Inflammatory macrophage (primary cell): Measurements from ENCODE around the gene TMEM135.
"Not testable (repeated sequence)": the region's sequence is repeated elsewhere in the genome, so short reads cannot be mapped to it uniquely, and the experiment has no call there.

Experiments used
- DNase-seq, 2 donors: peaks; one replicate each; pipeline ENCODE4 v3.0.0-alpha.2; 2020 to 2022
- total RNA-seq, 18 experiments: gene quantifications; one replicate each; lab custom pipeline; 2026; ENCODE audit warnings: mixed read lengths in 6 of 18, inconsistent platforms in 2 of 18; lab: John Stamatoyannopoulos, UW

The TMEM135 gene
- 10.1 to 79.3 (median 28.0) reads per million in 18 experiments for total RNA-seq

GRCh38 chr11:87037450-87038234 is at the start of gene TMEM135:
TMEM135 (plus strand) TSS chr11:87037934; CDS start chr11:87038046, 112 bp downstream.
- peak; percentile 94 for DNase-seq

DNA sequence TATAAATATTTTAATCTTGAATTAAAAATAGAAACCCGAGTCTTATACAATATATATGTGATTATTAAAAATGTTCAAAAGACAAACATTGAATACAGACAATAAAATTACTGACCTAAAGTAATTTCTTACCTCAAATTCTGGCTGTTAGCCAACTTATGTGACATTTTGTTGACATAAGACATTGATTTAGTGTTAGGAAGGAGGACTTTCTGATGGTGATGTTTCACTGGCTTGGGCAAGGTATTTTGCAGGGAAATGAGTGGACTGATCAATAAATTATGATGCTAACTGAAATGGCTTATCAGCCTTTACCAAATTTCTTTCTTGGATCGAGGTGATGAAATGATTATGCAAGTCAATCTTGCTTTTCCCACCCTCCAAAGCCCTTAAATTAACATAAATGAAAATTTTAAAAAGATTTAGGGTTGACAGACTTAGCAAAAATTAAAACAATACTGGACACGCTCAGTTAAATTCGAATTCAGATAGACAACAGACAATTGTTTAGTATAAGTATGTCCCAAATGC is 49.3 kb upstream of the TMEM135 start:
- no peak for DNase-seq

DNA sequence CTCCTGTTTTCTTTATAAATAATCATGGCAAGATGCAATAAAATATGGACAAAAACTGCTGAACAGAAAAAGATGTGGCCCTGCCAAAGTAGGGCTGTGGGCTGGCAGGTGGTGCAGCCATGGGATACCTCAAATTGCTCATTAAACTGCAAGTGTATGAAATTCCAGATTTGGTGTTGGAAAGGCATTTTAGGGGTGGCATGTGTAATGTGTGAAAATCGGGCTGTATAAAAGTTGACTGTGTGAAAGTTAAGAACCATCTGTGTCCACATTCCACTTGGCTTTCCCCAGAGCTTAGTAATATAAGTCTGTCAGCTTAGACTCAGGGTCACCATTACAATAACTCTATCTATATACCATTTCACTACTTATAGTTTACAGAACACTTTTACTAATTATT is 47.7 kb upstream of the TMEM135 start:
- DNase-seq, result no peak

- no peak for DNase-seq
These were observed 47.2 kb upstream of the TMEM135 start for GRCh38 chr11:86990515-86990914.

DNA sequence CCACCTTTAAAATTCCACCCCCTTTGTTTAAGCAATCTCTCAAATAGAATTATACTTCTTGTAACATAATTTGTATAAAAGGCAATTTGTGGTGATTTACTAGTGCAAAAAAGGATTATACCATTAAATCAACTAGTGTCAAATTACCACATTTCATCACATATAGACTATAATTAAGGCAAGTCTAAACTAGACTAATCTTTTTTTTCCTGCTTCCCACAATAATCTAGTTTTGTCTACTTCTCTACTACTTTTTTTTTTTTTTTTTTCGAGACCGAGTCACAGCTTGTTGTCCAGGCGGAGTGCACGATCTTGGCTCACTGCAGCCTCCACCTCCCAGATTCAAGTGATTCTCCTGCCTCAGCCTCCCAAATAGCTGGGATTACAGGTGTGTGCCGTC is 46.4 kb upstream of the TMEM135 start:
- no peak for DNase-seq

DNA sequence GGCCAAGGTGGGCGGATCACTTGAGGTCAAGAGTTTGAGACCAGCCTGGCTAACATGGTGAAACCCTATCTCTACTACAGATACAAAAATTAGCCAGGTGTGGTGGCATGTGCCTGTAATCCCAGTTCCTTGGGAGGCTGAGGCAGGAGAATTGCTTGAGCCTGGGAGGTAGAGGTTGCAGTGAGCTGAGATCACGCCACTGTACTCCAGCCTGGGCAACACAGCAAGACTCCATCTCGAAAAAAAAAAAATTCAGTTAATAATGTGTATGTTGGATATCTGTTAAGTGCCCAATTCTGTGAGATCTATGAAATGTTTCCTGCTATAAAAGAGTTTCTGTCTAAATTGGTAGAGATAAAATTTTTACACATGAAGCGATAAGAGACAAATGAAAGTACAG is 45.4 kb upstream of the TMEM135 start:
- not testable (repeated sequence) for DNase-seq

DNA sequence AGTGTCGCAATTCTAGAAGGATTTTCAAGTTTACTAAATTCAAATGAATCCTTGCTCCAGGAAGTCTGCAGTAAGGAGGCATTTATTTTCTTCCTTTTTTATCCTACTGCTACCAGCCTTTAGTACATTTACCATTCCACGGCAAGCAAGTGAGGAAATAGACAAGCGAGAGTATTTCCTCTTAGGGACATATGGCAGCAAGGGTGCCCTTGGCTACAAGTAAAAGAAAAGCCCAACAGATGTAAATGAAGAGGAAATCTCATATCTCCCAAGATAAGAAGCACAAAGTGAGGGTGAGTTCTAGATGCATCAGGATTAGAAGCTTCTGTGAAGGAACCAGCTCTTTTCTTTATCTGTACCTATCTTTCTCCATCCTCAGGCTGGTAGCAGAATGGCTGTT is 44.7 kb upstream of the TMEM135 start:
- DNase-seq, result no peak

DNA sequence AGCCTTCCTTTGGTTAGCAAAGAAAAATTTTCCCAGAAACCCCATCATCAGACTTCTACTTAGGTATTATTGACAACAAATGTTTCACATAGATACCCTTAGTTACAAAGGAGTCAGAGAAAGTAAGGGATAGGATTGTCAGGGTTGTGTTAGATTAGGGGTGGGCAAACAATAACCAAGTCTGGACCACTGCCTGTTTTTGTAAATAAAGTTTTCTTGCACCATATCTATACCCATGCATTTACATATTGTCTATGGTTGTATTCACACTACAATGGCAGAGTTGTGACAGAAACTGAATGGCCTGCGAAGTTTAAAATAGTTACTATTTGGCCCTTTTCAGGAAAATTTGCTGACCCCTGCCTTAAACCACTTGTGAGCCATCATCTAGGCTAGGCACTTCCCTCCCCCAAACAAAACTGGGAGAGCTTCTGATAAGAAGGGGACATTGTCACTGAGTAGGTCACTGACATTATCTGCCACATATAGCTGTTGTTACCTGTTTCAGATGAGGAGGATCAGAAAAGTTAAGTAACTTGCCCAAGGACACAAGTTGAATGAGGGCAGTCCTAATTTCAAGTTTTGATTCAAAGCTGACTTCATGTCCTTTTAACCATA is 40.7 kb upstream of the TMEM135 start:
- no peak for DNase-seq

GRCh38 chr11:86999388-86999787 is 38.3 kb upstream of the TMEM135 start:
- DNase-seq, result no peak

DNA sequence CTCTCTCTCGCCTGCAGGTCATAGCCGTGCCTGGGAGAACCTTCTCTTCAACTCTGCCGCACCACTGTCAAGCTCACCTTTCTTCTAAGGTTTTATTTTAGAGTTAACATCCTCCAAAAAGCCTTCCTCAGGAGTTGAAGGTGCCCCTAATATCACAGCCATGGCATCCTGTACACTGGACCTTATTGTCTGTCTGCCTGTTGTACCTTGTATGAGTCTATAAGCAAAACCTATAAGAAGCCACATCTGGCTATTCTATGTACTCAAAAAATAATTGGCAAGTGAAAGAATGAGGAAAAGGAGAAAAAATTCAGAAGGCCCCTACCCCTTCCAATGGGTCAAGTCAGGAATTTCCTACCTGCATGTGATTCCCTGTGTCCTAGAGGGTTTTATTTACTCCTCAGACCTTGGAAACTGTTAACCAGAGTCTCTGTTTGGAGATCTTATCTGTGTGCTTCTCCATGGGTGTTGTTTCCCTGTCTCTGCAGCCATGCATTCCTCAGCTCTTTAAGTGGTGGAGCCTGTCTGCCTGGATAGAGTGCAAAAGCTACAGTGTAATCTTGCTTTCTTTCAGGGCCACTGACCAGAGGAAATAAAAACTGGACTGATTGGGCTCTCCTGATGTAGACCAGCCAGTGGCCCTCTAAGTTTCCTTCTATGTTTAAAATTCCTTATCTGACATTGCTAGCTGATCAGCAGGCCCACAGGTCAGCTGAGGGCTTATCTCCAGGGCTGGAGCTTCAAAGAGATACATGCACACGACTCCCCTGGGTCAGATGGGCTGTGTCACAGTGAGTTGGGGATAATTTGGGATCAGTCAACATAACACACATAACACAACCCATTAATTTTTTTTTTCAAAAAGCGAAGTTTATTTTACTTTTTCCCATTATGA is 37.6 kb upstream of the TMEM135 start:
- DNase-seq, result no peak

GRCh38 chr11:87002918-87003317 is 34.8 kb upstream of the TMEM135 start:
- DNase-seq, result no peak

- not testable (repeated sequence) for DNase-seq
These were observed 33.5 kb upstream of the TMEM135 start for GRCh38 chr11:87004281-87004680.

DNA sequence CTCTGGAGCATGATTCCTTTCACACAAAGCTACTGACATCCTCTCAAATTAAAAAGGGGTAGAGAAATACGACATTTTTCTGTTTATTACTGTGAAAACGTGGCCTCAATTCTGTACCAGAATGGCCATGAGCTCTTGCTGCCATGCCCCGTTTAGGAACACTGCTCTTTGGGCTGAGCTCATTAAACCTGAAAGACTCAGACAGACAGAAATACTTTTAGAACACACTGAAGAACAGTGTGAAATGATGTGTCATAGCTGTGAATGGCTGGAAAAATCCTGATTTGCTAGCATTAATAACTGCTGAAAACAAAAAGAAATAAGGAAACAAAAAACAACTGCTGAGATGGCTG is 32.2 kb upstream of the TMEM135 start:
- DNase-seq, result no peak

GRCh38 chr11:87006035-87006434 is 31.7 kb upstream of the TMEM135 start:
- DNase-seq, result no peak

DNA sequence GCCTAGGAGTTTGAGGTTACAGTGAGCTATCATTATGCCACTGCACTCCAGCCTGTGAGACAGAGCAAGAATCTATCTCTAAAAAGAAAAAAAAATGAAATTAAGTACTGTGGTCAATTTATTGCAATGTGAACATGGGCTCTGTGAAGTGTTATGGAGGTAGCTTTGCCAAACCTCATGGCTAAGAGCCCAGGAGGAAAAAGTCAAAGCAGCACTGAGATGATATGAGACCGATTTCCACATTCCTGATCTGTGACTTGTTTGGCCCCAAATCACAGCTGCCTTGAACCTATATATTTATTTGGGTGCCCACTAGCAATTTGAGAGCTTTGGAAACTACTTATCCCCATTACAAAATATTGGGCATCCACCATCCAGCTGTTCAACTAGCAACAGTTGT is 29.8 kb upstream of the TMEM135 start:
- no peak for DNase-seq

GRCh38 chr11:87012089-87012488 is 25.6 kb upstream of the TMEM135 start:
- DNase-seq, result no peak

- DNase-seq, result no peak
These were observed 25.1 kb upstream of the TMEM135 start for GRCh38 chr11:87012673-87013072.

GRCh38 chr11:87013912-87014825 is 23.6 kb upstream of the TMEM135 start:
- DNase-seq, result no peak

- DNase-seq, result no peak
These were observed 22.1 kb upstream of the TMEM135 start for GRCh38 chr11:87015645-87016044.

DNA sequence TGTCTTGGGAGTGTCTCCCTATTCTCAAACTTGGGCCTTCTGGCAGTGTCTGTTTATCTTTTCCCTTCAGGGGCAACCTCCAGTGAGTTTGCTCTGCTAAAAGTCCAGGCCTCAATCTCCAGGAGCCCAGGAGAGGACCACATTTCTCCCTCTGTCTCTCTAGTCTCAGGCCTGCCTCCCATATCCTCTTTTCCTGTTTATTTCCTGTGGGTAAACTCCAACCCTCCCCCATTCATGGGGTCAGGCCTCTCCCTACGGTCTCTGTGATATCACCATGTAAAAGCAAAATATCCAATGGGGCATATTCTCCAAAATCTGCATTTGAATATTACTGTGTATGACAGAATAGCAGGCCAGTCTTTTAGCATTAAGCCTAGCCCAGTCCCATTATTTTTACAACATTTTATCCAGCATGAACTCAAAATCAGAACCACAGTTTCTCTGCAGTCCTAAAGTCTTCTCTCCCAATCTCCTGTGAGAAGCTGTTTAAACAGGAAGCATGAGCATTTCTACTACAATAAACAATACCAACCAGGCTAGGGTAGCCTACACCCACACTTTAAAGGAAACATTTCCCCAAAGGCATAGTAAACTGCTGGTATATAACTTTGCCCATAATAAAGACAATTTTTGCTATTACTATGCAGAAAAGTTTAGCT is 18.0 kb upstream of the TMEM135 start:
- DNase-seq, result no peak

DNA sequence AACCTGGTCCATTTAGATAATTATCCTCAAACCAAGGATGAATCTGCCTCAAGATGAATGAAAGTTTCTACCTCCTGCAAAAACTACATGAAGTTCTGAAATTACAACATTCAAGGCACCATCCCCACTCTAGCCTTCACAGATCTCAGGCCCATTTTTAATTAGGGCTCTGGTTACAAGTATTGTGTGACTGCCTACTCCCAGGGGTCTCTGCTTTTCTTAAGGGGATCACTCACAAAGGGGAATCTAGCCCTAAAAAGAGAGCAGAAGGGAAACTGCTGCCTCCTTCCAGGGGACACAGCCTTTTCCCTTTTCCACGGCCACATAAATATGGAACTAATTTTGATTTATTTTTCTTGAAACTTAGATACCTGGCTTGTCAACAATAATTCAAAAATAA is 17.4 kb upstream of the TMEM135 start:
- DNase-seq, result no peak
